RKO (cell line): ENCODE measurements around the gene GLT8D2.

Experiments
- DNase-seq: peaks from one replicate; pipeline ENCODE4 v3.0.0-alpha.2; 2016; ENCODE audit warnings: low spot score

Gene GLT8D2, protein sequence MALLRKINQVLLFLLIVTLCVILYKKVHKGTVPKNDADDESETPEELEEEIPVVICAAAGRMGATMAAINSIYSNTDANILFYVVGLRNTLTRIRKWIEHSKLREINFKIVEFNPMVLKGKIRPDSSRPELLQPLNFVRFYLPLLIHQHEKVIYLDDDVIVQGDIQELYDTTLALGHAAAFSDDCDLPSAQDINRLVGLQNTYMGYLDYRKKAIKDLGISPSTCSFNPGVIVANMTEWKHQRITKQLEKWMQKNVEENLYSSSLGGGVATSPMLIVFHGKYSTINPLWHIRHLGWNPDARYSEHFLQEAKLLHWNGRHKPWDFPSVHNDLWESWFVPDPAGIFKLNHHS

DNA sequence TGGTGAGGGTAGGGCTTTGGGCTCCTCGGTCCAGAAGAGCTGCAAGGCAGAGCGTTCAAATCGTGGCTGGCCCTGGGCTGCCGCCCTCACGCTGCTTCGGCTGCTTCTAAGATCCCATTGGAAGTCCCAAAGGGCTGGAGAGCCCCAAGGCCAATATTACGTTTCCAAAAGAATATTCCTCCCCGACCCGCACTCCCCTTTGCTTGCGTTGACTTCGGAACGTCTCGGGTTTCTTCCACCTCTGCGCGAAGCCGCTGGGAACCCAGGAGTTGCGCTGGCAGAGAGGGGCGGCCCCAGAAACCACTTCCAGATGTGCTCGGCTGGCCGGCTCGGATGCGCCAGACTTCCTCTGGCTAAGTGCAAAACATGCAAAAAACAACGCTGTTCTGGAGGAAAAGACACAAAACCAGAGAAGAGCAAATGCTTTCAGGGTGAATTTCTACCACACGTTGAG is at the start of gene GLT8D2:
GLT8D2 (minus strand) TSS at position 285 of the 454 bp plus-strand sequence. CDS start 30,539 bp downstream, outside the sequence.
- no peak for DNase-seq

DNA sequence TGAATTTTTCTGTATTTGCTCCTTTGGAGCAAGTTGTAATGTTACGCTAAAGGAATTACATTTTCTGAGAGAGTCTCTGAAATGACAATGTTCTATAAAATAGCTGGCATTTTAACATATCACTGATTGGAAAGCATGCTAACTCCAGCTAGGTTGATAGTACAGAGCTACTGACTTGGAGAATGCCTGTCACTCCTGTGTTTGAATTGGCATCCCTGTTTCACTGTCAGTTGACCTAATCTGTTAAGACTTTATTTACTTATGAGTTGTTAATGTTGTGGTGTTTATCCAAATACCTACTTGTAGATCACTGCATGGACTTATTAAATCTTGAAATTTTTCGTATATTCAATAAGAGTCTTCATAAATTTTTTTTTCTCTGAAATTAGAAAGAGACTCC is 48.0 kb upstream of the GLT8D2 start:
- no peak for DNase-seq

DNA sequence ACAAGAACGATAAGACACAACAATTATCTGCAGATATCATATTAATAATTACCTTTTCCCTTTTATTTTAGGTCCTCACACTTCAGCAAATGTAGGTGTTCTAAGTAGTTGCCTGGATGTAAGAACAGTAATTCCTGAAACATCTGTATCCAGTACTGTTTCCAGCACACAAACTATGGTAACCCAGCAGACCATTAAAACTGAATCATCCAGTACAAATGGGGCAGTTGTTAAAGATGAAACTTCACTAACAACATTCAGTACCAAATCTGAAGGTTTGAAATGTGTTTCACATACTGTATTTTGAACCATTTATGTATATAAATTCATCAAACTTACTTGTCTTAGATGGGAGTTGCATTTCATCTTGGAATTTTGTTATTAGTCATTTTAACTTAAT is 45.3 kb upstream of the GLT8D2 start:
- no peak for DNase-seq

- no peak for DNase-seq
These were observed 44.3 kb upstream of the GLT8D2 start for GRCh38 chr12:104094284-104094683.

DNA sequence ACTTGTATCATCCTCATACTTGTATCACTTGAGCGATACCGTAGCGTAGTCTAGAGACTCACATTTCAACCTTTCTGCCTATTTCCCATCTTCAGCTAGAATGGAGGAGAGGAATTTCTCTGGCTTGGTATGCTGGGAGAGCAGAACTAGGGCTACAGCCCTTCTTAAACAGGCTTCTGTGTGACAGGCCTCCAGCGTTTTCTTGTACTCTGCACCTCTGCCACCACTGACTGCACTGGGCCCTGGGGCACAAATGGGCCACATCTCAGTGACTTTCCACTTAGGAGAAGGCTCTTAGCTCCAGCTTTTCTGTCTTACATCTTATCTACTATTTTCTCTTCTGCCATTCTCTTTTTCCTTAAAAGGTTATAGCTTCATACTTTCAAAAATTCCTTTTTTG is 41.1 kb upstream of the GLT8D2 start:
- DNase-seq: no peak

DNA sequence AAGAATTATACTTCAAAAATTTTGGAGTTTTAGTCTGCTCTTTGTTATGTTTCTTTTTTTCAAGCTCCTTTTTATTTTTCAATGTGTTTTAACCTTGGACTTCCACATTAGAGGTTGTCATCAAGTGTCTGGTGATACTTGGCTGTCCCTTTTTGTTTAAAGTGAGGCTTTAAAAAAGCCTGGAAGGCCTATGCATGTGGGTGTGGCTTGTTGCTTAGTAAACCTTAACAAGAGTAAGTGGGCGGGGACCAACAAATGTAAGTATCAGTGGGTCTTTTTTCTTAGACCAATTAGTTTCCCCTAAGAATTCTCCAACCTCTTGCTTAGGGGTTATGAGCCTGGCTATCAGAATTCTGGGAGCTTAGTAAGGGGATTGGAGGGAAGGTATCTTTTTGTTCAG is 40.7 kb upstream of the GLT8D2 start:
- DNase-seq: no peak

GRCh38 chr12:104083769-104084475 is 33.9 kb upstream of the GLT8D2 start:
- no peak for DNase-seq

GRCh38 chr12:104080764-104081163 is 30.8 kb upstream of the GLT8D2 start:
- no peak for DNase-seq

DNA sequence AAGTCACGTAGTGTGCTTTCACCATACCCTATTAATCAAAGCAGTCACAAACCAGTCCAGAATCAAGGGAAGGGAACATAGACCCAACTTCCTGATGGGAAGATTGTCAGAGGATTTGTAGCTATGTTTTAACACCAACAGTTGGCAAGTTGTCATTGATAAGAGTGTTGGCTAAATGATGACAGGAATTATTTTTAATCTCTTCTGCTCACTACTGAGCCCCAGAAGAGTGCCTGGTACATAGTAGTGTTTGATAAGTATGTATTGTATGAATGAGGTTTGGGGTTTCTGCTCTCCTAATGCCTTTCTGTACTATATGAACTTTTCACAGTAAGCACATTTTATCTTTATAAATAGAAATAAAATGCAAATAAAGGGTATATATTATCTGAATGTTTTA is 29.0 kb upstream of the GLT8D2 start:
- no peak for DNase-seq

DNA sequence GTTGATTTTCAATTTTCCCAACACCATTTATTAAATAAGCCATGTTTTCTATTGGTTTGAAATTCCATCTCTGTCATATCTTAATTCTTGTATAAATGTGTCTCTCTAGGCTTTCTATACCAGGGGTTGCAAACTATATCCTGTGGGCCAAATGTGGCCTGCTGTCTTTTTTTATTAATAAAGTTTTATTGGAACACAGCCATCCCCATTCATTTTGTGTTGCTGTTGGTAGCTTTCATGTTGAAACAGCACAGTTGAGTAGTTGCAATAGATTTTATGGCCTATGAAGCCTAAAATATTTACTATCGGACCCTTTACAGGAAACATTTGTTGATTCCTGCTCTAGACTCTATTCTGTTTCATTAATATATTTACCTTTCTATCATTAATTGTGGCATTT is 23.7 kb upstream of the GLT8D2 start:
- no peak for DNase-seq

DNA sequence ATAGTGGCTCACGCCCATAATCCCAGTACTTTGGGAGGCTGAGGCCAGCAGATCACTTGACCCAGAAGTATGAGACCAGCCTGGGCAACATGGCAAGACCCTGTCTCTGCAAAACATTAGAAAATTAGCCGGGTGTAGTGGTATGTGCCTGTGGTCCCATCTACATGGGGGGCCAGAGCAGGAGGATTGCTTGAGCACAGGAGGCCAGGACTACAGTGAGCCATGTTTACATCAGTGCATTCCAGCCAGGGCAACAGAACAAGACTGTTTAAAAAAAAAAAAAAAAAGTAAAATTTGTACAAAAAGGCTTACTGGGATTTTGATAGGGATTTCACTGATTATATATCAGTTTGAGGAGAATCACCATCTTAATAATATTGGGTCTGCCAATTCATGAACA is 22.1 kb upstream of the GLT8D2 start:
- no peak for DNase-seq

GRCh38 chr12:104064842-104065427 is 14.9 kb upstream of the GLT8D2 start:
- DNase-seq: peak; percentile 38

DNA sequence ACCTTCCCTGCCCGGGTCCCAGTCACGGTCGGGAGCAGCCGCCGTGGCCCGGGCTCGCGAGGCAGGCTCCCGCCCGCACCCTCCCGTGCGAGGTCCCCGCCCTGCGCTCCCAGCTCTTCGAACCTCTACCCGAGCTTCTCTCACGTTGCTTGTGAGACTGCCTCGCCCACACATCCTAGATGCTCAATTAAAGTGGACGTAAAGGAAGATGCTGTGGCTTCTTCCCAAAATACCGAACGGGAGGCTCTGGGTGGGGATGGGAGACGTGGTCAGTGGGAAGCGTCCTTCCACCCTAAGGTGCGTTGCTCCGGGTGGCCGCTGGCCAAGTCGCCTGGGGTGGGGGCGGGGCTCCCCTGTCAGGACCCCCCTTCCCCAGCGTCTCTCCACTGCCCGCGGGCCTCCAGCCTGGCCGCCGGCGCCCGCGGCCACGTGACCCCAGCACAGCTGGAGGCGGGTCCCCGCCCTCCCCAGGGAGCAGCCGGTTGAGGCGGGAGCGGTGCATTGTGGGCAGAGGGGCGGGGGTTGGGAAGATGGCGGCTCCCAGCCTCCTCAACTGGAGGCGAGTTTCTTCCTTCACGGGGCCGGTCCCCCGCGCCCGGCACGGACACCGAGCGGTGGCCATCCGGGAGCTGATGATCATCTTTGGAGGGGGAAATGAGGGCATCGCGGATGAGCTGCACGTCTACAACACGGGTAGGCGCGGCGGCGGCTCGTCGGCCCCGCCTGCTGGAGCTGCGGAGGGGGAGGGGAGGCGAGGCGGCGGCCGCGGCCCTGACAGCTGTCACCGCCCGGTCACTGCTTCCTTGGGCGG is 14.2 kb upstream of the GLT8D2 start, which contains the start of gene HCFC2:
HCFC2 (plus strand) TSS at position 501 of the 811 bp plus-strand sequence; CDS start at position 531, 30 bp downstream.
- peak; percentile 90 for DNase-seq

DNA sequence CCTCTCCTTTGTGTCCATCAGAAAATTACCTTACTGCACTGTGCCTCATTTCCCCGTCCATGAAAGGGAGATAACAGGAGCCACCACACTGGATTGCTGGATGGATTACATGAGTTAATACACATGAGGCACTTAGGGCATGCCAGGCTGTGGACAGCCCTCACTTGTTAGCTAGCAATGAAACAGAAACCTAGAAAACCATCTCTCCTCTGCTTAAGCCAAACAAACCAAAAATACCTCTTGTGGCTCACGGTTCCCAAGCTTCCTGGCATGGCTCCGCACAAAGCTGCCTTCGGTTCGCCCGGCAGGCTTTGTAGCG is 13.7 kb upstream of the GLT8D2 start:
- peak; percentile 31 for DNase-seq

GRCh38 chr12:104060791-104061190 is 10.8 kb upstream of the GLT8D2 start:
- peak; percentile 72 for DNase-seq

- no peak for DNase-seq
These were observed 10.0 kb upstream of the GLT8D2 start for GRCh38 chr12:104059963-104060362.

DNA sequence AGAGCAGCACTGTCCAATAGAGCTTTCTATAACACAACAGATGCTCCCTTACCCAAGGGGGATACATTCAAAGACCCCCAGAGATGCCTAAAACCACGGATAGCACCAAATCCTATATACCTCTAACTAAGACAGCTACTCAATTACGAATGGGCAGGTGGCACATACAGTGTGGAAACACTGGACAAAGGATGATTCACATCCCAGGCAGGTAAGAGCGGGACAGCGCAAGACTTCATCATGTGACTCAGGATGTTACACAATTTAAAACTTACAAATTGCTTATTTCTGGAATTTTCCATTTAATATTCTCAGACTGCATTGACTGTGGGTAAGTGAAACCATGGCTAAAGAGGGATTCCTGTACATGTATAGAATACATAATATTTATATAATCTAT is 8.8 kb upstream of the GLT8D2 start:
- no peak for DNase-seq

- DNase-seq: peak; percentile 46
These were observed 7.8 kb upstream of the GLT8D2 start for GRCh38 chr12:104057771-104058197.

DNA sequence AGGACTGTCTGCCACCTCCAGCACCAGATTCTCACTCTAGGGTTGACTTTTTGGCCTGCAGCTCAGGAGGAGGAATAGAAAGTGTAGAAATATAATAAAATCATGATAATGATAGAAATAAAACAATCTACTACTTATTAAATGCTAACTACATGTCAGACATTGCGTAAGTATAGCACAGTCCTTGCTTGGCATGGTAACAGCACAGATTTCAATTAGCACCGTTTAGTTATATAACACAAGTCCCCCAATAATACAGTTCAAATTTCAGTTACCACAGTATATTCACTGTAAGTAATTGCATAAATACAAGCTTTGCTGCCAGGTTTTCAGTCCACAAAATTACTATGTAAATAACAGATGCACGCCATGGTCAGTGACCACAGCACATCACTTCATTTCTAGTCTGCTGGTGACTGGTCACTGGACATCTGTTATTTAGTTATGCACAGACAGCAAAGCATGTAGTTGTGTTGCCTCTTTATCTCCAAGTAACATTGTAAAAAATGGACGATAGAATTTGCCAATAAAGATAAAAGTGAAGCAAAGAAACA is 6.5 kb upstream of the GLT8D2 start:
- DNase-seq: no peak

DNA sequence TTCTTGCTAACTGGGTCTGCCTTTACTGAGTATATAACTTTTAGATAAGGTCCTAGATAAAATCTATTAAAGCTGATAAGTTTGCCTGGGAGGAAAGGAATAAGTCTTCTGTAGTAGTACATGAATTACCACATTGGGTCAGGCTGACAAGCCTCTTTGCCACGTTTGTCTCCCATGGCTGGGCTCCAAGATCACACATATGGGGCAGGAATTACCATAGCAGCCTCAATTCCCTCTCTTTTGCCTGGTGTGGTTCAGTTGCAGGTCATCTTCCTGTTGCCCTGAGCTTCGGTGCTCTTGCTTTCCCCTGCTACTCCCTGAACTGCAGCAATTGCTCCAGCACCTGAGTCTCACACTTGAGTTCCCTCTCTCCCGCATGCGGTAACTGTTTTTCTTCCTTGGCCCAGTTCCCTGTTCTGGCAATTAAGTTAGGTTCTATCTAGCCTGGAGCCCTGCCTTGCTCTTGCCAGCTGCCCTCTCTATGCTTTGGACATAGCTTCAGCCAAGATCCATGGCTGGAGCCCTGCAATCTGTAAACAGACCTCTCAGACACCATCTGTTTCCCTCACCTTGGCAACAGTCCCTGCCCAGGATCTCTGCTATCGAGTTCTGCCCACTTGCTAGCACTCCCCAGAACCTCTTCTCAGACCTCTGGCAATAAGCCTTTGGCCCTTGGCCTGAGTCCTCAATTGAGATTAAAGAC is 5.8 kb upstream of the GLT8D2 start:
- DNase-seq: no peak

GRCh38 chr12:104054681-104055346 is 4.8 kb upstream of the GLT8D2 start:
- DNase-seq: no peak
